GM19463 (cell line): Measurements from ENCODE around the gene RHBDD2.
"Not testable (repeated sequence)": the region's sequence is repeated elsewhere in the genome, so short reads cannot be mapped to it uniquely, and the experiment has no call there.

Source experiments
- ATAC-seq: cut with Tn5 transposase; IDR thresholded peaks from one replicate; pipeline ENCODE4 v1.9.1; 2021; ENCODE audit warnings: mild to moderate bottlenecking, moderate library complexity; ENCODE audit not compliant: unreplicated experiment

The RHBDD2 gene

DNA sequence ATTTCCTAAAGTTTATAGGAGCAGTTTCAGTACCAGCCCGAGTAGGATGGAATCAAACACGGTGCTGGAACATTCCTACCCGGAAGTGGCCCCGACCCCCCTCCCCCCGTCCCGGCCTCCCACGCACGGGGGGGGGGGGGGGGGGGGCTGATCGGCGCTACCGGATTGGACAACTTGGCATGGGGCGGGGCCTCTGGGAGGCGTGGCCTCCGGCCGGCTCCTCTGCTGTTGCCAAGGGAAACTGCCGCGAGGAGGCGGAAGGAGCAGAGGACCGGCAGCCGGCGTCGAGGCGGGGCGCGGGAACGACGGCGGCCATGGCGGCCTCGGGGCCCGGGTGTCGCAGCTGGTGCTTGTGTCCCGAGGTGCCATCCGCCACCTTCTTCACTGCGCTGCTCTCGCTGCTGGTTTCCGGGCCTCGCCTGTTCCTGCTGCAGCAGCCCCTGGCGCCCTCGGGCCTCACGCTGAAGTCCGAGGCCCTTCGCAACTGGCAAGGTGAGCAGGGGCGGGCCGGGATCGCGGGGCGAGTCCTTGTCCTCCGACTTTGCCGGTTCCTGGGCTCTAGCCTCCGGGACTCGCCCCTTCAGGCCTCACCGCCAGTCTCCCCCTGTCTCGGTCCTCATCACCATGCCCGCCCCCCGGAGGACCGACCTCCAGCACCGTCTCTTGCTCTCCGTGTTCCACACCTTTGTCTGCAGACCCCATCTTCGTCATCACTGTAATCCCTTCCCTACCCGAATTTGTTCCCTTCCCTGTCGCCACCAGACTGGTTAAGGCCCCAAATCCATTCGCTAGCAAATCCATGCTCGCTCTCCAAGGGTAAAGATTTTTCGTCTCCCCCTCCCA is at the start of gene RHBDD2:
RHBDD2 (plus strand) TSS at position 266 of the 843 bp plus-strand sequence; CDS start at position 315, 49 bp downstream.
- ATAC-seq, result peak; percentile 98

DNA sequence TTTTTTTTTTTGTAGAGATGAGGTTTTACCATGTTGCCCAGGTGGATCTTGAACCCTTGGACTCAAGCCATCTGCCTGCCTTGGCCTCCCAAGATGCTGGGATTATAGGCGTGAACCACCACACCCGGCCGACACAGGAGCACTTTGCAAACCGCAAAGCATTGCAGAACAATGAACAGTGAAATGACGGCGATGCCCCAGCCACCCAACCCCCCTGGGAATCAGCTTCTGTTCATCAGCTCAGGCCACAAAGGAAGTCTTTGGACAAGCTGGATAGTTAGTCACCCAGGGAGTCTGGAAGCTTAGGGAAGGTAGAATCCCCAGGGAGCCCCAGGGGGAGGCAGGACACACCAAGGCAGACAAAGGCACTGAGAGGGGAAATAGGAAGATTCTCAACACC is 49.2 kb upstream of the RHBDD2 start:
- ATAC-seq, result not testable (repeated sequence)

DNA sequence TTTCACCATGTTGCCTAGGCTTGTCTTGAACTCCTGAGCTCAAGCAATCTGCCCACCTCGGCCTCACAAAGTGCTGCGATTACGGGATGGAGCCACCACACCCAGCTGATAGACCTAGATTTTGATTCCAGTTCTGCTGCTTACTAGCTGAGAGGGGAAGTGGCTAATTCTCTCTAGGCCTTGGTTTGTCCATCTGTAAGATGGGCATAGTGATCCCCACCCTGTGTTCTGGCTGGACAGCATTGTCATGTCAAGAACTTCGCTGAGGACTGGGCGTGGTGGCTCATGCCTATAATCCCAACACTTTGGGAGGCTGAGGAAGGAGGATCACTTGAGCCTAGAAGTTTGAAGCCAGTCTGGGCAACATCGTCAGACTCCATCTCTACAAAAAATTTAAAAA is 47.9 kb upstream of the RHBDD2 start:
- no peak for ATAC-seq

DNA sequence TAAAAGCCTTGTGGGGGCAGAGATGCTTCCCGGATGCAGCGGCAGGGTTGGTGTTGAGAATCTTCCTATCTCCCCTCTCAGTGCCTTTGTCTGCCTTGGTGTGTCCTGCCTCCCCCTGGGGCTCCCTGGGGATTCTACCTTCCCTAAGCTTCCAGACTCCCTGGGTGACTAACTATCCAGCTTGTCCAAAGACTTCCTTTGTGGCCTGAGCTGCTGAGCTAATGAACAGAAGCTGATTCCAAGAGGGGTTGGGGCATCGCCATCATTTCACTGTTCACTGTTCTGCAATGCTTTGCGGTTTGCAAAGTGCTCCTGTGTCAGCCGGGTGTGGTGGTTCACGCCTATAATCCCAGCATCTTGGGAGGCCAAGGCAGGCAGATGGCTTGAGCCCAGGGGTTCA is 45.2 kb upstream of the RHBDD2 start:
- ATAC-seq, result not testable (repeated sequence)

DNA sequence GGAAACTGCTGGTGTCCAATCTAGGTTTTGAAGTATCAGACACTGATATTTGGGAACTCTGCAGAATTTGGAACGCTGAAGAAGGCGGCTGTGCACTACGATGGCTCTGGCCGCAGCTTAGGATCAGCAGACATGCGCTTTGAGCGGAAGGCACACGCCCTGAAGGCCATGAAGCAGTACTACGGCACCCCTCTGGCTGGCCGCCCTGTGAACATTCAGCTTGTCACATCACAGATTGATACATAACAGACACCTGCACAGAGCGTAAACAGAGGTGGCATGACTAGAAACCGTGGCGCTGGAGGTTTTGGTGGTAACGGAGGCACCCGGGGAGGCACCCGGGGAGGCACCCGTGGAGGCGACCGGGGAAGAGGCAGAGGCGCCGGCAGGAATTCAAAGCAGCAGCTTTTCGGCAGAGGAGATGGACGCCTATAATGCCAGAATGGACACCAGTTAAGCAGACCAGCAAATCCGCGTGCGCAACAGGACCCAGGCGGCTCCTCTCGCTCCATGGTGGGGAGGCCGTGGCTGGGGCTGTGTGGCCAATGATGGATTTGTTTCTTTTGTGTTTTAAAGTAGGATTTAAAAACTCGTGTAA is 43.0 kb upstream of the RHBDD2 start:
- no peak for ATAC-seq

DNA sequence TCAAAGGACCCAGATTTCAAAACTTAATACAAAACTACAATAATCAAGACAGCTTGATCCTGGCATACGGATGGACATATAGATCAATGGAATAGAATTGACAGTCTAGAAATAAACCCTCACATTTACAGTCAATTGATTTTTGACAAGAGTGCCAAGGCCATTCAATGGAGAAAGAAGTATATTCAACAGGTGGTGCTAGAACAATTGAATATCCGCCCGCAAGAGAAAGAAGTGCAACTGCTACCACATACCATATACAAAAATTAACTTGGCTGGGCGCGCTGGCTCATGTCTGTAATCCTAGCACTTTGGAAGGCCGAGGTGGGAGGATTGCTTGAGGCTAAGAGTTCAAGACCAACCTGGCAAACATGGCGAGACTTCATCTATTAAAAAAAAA is 42.0 kb upstream of the RHBDD2 start:
- no peak for ATAC-seq

DNA sequence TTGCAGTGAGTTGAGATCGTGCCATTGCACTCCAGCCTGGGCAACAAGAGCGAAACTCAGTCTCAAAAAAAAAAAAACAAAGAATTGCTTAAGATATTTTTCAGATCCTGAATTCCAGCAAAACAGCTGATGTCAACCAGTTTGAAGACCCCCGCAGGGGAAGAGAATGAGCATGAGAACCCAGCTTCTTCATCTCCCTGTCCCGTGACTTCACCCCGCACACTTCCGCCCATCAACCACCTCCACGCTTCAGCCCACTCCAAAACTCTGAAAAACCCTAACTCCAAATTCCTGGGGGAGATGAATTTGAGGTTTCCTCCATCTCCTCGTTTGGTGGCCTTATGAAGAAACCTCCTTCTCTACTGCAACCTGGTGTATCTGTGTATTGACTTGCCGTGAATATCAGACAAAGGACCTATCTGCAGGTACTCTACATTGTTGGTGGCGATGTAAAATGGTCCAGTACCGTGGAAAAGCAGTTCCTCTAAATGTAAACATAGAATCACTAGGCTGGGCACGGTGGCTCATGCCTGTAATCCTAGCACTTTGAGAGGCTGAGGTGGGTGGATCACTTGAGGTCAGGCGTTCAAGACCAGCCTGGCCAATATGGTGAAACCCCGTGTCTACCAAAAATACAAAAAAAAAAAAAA is 40.4 kb upstream of the RHBDD2 start:
- not testable (repeated sequence) for ATAC-seq

DNA sequence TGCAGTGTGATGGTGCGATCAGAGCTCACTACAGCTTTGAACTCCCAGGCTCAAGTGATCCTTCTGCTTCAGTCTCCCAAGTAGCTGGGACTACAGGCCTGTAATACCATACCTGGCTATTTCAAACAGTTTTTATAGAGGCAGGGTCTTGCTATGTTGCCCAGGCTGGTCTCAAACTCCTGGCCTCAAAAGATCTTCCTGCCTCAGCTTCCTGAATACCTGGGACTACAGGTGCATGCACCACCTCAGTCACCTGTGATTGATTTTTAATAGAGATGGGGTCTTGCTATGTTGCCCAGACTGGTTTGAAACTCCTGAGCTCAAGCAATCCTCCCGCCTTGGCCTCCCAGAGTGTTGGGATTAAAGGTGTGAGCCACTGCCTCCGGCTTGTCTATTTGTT is 38.8 kb upstream of the RHBDD2 start:
- no peak for ATAC-seq

DNA sequence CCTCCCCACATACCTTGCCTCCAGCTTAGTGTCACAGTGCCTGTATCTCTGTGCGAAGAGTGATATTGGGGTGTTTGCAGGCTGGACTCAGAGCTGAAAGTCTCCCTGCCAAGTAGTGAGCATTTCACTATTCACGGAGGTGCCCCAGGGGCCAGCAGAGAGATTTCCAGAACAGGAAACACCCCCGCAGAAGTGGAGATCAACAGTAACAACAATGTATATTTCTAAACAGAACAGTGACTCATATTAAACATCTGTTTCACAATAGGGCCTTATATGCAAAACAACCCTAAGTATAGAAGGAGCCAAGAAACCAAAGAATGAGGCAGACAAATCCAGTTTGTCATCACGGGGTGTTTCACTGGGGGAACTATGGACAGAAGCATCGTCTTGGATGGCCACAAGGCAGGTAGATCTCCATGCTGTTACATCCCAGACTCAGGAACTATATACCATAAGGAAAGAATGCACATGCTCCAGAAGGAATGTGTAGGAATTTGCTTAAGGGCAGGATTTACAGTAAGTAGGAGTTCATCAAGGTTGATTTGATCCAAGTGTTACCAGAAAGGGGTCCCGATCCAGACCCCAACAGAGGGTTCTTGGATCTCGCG is 35.9 kb upstream of the RHBDD2 start:
- ATAC-seq, result peak; percentile 70

DNA sequence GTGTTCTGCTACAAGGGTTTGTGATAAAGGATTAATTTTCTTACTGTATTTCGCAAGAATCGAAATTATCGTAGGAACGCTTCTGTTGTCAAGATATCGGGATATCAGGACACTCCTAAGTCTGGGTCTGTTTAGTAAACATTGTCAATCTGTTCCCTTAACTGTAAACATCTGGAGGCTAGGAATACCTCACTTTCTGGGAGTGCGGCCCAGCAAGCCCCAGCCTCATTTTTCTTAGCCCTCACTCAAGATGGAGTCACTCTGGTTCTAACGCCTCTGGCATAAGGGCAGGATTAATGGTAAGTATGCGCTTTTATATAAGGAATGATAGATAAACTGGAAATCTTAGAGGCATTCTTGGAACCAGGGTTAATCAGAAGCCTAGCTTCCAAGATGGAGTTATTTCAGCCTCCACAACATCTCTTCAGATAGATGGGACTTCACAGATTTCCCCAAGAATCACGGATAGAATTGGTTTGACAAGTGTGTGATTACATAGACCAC is 35.2 kb upstream of the RHBDD2 start:
- ATAC-seq, result no peak

DNA sequence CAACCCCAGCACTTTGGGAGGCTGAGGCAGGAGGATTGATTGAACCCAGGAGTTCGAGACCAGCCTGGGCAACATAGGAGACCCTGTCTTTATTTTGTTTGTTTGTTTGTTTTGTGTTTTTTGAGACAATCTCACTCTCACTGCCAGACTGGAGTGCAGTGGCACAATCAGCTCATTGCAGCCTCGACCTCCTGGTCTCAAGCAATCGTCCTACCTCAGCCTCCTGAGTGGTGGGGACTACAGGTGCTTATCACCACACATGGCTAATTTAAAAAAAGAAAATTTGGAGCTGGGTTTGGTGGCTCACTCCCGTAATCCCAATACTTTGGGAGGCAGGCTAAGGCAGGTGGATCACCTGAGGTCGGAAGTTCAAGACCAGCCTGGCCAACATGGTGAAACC is 34.7 kb upstream of the RHBDD2 start:
- ATAC-seq, result no peak

DNA sequence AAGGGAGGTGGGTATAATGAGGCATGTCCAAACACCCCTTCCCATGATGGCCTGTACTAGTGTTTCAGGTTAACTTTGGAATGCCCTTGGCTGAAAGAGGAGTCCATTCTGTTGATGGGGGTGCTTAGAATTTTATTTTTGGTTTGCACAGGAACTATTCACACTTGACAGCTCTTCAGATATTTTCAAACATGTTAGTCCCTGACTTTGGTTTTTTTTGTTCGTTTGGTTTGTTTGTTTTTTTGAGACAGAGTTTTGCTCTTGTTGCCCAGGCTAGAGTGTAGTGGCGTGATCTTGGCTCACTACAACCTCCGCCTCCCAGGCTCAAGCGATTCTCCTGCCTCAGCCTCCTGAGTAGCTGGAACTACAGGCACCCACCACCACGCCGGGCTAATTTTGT is 33.7 kb upstream of the RHBDD2 start:
- not testable (repeated sequence) for ATAC-seq

DNA sequence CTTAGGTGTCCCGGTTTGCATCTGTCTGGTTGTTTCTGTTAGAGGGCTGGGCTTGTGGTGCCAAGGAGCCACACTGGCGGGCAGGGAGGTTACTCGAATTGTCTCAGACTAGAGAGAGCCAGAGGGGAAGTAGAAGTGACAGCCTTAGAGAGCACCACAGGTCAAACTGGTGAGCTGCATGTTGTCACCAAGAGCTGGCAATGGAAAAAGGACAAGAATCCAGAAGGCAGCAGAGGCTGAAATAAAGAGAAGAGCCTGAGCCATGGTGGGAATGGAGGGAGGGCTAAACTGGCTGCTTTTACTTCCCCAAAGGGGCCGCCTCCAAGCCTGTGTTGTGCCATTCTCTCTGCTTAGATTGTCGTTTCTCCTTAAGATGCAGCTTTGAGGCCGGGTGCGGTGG is 31.1 kb upstream of the RHBDD2 start:
- ATAC-seq, result no peak

DNA sequence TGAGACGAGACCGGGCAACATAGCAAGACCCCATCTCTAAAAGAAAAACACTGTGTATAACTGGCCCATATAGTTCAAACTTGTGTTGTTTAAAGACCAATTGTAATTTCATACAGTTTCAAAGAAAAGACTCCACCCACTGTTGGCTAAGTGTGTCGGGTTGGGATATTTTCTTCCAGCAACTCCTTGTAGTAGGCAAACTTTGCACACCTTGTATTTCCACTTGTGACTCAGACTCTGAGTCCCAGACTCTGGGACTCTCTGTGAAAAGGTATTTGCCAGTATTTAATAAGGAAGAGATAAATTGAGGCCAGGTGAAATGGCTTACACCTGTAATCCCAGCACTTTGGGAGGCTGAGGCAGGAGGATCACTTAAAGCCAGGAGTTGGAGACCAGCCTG is 29.3 kb upstream of the RHBDD2 start:
- ATAC-seq, result no peak

DNA sequence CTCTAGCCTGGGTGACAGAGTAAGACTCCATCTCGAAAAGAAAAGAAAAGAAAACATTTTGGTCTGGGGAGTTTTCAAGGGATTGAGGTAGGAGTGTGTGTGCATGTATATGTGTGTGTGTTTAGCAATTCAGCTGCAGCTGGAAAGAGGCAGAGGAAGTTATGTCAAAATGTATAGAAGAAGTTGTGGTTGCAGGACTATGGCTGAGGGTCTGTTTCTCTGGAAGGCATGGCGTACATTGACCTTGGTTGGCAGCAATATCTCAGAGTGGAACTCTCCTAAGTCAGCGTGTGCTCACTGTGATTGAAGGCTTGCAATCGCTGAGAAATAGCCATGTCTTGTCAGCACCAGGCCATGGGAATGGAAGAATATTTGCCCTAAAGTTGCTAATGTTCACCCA is 28.6 kb upstream of the RHBDD2 start:
- no peak for ATAC-seq

DNA sequence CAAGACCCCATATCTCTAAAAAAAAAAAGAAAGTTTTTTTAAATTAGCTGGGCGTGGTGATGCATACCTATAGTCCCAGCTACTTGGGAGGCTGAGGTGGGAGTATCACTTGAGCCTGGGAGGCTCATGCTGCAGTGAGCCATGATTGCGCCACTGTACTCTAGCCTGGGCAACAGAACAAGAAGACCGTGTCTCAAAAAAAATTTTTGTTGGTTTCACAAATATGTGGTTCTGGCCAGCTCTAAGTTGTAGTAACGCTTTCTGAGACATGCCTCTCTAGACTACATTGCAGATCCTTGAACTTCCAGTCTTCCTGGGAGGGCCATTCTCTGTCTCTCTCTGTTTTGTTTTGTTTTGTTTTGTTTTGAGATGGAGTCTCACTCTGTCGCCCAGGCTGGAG is 24.6 kb upstream of the RHBDD2 start:
- no peak for ATAC-seq

DNA sequence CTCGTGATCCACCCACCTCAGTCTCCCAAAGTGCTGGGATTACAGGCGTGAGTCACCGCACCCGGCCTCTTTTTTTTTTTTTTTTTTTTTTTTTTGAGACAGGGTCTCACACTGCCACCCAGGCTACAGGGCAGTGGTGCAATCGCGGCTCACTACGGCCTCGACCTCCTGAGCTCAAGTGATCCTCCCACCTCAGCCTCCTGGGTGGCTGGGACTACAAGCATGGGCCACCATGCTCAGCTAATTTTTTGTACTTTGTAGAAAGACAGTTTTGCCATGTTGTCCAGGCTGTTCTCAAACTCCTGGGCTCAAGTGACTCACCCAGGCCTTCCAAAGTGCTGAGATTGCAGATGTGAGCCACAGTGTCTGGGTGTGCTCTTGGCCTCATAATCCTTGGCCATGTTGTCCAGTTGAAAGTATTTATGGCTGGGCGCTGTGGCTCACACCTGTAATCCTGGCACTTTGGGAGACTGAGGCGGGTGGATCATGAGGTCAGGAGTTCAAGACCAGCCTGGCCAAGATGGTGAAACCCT is 24.0 kb upstream of the RHBDD2 start:
- ATAC-seq, result not testable (repeated sequence)

DNA sequence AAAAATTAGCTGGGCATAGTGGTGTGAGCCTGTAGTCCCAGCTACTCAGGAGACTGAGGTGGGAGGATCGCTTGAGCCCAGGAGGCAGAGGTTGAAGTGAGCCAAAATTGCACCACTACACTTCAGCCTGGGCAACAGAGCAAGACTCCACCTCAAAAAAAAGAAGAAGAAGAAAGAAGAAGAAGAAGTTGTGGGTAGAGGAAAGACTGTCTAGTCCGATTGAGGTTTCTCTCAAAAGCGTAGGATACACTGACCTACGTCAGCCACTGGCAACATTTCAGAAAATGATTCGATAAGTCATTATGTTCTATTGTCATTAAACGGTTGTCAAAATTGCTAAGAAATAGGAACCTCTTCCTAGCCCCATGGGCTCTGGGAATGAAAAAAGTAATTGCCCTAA is 22.3 kb upstream of the RHBDD2 start:
- no peak for ATAC-seq

DNA sequence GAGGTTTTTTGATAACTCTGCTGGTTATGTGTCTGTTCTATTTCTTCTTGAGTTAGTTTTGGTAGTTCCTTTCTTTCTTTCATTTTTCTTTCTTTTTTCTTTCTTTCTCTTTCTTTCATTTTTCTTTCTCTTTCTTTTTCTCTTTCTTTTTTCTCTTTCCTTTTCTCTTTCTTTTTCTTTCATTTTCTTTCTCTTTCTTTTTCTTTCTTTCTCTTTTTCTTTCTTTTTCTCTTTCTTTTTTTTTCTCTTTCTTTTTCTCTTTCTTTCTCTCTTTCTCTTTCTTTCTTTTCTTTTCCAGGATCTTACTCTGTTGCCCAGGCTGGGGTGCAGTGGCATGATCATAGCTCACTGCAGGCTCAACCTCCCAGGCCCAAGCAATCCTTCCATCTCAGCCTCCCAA is 20.4 kb upstream of the RHBDD2 start:
- ATAC-seq, result no peak

DNA sequence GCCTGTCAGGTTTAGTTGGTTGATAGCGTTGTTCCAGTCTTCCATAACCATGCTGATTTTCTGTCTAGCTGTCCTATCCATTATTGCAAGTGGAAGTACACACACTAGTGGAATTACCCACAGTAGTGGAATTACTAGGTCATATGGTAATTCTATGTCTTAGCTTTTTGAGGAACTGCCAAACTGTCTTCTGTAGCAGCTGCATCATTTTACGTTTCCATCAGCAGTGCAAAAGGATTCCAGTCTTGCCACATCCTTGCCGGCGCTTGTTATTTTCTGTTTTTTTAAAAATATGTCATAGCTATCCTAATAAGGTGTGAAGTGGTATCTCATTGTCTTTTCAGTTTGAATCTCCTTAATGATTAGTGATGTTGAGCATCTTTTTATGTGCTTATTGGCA is 17.2 kb upstream of the RHBDD2 start:
- ATAC-seq, result no peak

DNA sequence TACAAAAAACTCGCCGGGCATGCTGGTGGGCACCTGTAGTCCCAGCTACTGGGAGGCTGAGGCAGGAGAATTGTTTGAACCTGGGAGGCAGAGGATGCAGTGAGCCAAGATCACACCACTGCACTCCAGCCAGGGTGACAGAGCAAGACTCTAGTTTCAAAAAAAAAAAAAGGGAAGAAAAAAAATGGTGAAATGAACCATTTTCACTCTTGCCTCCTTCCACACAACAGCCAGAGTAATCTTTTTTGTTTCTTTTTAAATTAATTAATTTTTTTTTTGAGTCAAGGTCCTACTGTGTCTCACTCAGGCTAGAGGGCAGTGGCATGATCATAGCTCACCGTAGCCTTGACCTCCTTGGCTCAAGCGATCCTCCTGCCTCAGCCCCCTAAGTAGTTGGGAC is 14.6 kb upstream of the RHBDD2 start:
- not testable (repeated sequence) for ATAC-seq
